GM19372 (cell line): ENCODE measurements around the gene PHF1.
A peak's percentile ranks its signal among the peaks of the same experiment; 100 is the strongest.
"Not testable (repeated sequence)": the region's sequence is repeated elsewhere in the genome, so short reads cannot be mapped to it uniquely, and the experiment has no call there.

Experiments
- ATAC-seq: cut with Tn5 transposase; IDR thresholded peaks from one replicate; pipeline ENCODE4 v1.9.1; 2021; ENCODE audit warnings: mild to moderate bottlenecking, low read depth, moderate library complexity; ENCODE audit not compliant: unreplicated experiment

PHF1 gene

DNA sequence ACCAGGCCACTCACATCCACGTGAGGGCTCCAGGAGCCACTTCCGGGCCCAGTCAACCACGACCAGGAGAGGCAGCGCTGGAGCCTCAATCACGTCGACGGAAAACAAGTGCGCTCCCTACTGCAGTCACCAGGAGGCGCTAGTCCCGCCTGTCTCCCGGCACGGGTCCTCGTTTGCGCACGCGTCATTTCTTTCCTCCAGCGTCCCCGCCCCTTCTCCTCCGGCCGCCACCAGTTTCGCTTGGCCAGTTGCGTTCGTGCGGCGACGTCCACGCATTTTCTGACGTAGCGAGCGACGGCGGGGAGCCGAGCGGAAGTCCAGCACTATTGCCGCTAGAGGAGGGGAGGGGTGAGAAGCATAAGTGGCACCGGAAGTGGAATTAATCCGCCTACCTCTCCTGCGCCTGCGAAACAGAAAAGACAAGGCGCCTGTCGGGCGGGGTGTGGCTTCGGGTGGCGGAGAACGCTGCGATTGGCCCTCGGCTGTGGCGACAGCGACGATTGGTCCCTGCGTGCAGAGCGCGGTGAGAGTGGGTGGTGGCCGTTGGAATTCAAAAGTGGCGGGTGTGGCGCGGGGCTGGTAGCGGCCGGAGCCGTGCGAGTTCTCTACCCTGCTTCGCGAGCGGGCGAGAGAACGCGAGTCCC, 19.4 kb upstream of the PHF1 start, which contains the start of gene KIFC1:
Gene KIFC1, plus strand, starts transcription at position 546 of the 644 bp plus-strand sequence. CDS start 163 bp downstream, outside the sequence.
- ATAC-seq, result peak; percentile 83

DNA sequence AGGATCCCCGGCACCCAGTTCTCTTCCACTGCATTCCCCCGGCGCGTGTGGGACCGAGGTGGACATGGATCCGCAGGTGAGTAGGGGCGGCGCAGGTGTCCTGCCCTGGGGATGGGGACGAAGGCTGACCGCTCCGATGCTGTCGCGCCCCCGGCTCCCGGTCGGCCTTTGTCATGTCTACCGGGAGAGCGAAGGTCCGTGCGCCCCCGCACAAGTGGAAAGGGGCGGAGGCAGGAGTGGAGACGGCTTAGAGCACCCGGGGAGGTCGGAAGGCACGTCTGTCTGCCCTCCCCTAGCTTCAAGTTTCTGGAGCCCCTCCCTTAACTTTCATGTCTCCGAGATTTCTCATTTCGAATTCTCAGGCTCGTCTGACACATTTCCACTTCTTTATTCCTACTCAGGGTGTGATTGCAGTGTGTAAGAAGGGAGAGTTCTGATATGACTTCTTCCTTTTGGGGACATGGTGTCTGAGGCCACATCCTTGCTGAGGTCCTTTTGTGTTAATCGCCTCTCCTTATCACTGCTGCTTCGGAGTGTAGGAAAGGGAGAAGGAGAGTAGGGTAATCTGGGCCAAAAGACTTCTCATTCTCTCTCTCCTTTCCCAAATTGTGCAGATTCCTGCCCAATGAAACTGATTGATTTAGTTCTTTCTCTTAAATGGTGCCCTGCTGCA, 18.8 kb upstream of the PHF1 start:
- peak; percentile 12 for ATAC-seq

DNA sequence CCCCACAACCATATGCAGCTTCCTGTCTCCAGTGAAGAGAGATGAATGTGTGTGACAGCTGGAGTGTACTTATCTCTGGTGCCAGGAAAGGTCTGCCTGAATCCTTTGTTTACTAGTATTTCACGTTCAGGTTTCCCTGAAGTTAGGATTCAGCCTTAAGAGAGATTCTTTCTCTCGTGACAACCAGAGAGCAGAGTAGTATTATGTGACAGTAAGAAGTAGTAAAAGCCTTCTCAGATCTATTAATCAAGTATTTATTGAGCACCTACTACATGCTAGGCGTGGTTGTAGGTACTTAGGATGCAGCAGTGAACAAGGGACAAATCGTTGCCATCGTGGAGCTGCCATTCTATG, 18.2 kb upstream of the PHF1 start:
- ATAC-seq, result no peak

DNA sequence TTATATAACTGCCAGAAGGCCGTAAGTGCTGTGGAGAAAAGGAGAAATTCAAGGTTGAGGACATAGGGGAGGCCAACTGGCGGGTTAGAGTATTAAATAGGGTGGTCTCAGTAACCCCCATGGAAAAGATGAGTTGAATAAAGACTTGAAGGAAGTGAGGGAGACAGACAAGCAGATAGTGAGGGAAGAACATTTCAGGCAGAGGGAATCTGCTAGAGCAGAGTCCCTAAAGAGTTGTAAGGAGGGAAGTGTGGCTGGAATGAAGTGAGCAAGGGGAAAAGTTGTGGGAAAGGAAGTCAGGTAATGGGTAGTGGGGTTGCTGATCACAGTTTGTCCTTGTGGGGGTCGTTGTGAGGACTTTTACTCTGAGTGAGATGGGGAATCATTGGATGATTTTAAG, 17.8 kb upstream of the PHF1 start:
- ATAC-seq, result no peak

DNA sequence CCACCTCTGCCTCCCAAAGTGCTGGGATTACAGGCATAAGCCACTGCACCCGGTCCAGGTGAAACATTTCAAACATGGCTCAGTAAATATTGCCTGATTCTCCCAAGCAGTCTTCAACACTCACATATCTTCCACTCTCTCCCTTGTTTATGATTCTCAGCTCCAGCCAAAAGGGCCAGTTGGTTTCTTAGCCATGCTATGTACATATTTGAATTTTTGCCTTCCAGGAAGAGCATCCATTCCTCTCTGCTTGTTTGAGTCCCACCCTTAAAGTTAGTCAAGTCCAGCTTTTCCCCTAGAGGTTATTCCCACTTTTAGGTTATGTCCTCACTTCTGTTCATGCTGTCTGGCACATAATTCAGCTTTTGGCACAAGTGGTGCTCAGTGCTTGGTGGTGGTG, 13.3 kb upstream of the PHF1 start:
- no peak for ATAC-seq

DNA sequence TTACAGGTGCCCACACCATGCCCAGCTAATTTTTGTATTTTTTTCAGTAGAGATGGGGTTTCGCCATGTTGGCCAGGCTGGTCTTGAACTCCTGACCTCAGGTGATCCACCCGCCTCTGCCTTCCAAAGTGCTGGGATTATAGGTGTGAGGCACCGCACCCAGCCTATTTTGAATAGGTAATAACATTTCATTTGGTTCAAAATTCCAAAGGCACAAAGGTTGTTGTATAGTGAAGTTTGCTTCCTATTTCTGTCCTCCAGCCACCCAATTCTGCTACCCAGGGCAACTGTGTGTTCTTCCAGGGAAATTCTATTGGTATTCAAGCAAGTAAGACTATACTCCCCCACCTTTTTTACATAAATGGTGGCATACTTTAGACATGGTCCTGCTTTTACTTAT, 12.2 kb upstream of the PHF1 start:
- ATAC-seq, result not testable (repeated sequence)

DNA sequence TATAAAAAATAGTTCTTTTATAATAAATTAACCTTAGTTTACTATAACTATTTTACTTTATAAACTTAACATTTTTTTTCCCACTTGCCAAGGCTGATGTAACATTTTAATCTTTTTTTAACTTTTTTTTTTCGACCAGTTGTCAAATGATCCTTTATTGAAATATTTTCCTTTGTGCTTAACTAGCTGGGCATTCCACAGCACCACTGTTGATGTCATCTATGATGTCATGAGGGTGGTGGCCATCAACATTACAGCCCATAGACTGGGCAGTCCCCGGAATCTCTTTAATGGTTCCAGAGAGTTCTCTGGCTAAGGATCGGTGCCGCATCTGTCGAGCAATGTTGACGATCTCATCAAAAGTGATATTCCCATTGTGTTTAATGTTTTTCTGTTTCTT, 10.9 kb upstream of the PHF1 start:
- not testable (repeated sequence) for ATAC-seq

DNA sequence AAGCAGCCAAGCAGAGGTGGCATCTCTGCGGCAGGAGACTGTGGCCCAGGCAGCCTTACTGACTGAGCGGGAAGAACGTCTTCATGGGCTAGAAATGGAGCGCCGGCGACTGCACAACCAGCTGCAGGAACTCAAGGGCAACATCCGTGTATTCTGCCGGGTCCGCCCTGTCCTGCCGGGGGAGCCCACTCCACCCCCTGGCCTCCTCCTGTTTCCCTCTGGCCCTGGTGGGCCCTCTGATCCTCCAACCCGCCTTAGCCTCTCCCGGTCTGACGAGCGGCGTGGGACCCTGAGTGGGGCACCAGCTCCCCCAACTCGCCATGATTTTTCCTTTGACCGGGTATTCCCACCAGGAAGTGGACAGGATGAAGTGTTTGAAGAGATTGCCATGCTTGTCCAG, 5.9 kb upstream of the PHF1 start:
- no peak for ATAC-seq

DNA sequence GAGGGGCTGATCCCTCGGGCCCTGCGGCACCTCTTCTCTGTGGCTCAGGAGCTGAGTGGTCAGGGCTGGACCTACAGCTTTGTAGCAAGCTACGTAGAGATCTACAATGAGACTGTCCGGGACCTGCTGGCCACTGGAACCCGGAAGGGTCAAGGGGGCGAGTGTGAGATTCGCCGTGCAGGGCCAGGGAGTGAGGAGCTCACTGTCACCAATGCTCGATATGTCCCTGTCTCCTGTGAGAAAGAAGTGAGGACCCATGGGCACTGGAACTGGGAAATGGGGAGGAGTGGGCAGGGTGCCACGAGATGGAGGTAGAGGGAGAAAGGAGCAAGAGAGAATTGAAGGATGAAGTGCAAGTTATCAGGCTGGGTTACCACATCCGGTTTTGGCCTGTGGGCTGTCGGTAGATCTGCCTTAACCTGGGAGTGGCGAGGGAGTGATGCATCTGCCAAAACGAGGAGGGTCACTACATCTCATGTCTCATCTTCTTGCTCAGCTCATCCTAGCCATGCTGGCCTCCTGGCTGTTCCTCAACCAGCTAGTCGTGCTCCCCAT, 5.4 kb upstream of the PHF1 start:
- no peak for ATAC-seq

DNA sequence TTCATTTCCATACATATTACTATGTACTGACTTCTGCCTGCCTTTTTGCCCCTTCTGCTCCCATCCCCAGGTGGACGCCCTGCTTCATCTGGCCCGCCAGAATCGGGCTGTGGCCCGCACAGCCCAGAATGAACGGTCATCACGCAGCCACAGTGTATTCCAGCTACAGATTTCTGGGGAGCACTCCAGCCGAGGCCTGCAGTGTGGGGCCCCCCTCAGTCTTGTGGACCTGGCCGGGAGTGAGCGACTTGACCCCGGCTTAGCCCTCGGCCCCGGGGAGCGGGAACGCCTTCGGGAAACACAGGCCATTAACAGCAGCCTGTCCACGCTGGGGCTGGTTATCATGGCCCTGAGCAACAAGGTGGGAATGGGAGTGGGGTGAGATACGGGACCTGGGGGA, 4.7 kb upstream of the PHF1 start:
- ATAC-seq, result no peak

DNA sequence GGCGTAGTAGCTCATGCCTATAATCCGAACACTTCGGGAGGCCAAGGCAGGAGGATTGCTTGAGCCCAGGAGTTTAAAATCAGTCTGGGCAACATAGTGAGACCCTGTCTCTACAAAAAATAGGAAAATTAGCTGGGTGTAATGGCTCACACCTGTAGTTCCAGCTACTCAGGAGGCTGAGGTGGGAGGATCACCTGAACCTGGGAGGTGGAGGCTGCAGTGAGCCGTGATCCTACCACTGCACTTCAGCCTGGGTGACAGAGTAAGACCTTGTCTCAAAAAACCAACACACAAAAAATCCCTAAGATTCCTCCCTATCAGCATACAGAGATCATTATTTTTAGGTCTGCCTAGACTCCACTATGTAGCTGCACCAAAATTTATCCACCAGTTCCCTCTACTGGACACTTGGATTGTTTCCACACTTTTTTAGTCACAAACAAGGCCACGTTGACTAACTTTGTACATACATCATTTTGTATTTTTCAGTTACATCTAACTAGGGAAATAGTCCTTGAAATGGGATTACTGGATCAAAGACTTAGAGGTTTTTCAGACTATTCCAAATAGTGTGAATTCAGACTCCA, 3.6 kb upstream of the PHF1 start:
- ATAC-seq, result no peak

DNA sequence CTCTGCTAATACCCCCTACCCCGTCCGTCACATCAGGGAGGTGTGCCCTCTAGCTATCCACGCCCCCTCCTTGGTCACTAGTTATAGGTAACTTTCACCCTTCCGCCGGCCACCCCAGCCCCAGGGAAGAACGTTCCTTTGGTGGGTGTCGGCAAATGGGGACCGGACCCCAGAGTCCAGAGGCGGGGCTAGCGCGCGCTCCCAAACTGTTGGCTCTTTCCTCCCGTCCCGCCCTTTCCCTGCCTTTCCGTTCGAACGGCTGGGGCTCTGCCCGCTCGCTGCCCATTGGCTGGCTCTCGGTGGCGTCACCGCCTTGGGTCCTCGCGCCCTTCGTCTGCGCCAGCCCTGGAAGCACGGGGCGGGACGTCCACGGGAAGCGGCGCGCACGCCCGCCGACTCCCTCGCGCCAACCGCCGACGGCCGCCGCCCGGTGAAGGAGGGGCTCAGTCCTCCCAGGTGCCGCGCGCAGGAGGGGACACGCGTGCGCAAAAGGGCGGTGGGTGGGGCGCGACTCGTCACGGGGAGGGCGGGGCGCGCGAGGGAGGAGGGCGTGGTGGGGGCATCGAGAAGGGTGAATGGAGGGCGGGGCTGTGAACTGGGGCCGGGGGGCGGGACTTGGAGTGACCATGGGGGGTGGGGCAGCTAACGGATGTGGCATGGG, 634 bp upstream of the PHF1 start:
- ATAC-seq, result peak; percentile 80

DNA sequence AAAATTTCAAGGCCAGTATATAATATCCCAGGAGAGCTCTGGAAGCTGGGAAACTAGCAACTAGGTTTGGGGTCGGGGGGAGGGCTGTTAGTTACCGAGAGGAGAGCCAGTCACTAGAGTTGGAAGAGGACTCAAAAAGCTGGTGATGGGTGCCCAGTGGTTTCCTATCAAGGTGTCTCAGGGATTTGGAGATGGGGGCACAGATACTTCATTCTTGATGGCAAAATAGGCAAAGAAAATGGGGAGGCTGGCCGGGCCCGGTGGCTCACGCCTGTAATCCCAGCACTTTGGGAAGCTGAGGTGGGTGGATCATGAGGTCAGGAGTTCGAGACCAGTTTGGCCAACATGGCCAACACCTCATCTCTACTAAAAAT, 805 bp downstream of the PHF1 start:
- ATAC-seq, result no peak

DNA sequence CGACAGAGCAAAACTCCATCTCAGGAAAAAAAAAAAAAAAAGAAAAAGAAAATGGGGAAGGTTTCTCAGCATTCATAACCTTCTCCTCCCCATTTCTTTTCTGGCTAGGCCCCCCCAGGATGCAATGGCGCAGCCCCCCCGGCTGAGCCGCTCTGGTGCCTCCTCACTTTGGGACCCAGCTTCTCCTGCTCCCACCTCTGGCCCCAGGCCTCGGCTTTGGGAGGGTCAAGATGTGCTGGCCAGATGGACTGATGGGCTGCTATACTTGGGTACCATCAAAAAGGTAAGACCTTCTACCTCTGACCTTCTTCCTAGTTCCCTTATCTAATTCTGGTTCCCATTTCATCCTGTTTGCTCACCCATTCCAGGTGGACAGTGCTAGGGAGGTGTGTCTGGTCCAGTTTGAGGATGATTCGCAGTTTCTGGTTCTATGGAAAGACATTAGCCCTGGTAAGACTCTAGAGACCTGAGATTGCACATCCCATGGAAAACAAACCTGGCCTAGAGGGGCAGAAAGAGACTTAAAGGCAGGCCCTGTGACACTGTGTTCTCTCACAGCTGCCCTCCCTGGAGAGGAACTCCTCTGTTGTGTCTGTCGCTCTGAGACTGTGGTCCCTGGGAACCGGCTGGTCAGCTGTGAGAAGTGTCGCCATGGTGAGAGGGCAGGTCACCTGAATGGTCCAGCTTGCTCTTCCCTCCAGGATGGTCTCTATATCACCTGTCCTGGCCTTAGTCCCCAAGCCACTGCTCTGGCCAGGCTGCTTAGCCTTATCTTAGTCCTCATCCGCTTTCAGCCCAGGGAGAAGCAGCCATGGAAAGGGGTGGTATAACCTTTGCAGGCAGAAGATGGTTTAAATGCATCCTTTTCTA, 1.6 kb downstream of the PHF1 start:
- no peak for ATAC-seq

DNA sequence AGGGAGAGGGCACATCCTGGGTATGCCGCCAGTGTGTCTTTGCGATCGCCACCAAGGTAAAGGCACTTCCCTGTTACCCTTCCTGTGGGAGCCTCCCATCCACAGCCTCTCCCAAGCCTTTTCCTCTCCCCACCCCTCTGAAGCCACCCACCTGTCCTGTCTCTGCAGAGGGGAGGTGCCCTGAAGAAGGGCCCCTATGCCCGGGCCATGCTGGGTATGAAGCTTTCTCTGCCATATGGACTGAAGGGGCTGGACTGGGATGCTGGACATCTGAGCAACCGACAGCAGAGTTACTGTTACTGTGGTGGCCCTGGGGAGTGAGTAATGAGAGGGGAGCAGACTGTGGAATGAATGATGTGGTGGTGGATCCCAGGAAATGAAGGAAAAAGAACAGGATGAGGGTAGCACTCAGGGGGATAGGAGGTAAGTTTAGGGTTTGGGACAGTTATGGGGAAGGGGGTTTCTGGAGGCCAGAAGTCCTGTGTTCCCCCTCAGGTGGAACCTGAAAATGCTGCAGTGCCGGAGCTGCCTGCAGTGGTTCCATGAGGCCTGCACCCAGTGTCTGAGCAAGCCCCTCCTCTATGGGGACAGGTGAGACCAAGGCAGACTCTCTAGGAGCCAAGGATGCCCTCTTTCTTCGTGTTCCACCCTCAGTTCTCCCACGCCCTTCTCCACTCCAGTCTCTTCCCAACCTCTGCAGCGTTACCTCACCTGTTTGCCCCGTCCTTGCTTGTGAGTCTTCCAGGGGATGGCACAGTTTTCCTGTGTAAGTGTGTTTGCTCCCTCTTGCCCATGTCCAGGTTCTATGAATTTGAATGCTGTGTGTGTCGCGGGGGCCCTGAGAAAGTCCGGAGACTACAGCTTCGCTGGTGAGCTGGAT, 2.7 kb downstream of the PHF1 start:
- no peak for ATAC-seq

DNA sequence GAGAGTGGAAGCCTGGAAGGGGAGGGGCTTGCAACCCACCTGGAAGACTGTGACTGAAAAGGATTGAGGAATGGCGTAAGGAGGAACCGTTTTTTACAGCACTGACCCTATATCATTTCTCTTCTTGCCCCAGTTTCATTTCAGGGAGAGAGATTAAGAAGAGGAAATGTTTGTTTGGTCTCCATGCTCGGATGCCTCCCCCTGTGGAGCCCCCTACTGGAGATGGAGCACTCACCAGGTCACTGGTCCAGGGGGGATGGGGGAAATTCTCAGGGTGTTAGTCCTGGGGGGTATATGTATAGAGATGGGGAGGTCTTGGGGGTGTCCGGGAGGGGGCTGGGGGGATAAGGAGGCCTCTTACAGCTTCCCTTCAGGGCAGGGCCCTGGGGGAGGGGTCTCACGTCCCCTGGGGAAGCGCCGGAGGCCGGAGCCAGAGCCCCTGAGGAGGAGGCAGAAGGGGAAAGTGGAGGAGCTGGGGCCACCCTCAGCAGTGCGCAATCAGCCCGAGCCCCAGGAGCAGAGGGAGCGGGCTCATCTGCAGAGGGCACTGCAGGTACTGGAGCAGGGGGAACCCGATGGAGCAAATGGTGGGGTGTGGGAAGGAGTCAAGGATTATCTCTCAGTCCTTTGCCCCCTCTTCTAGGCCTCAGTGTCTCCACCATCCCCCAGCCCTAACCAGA, 3.9 kb downstream of the PHF1 start:
- ATAC-seq, result no peak

DNA sequence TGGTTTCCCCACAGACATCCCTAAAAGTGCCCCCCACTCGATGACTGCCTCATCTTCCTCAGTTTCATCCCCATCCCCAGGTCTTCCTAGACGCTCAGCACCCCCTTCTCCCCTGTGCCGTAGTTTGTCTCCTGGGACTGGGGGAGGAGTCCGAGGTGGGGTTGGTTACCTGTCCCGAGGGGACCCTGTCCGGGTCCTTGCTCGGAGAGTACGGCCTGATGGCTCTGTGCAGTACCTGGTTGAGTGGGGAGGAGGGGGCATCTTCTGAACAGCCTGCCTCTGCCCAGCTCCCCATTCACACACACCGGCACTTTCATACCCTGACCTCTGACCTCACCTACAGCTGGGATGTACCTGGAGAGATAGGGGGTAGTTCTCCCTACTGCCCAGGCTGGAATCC, 5.0 kb downstream of the PHF1 start:
- no peak for ATAC-seq

DNA sequence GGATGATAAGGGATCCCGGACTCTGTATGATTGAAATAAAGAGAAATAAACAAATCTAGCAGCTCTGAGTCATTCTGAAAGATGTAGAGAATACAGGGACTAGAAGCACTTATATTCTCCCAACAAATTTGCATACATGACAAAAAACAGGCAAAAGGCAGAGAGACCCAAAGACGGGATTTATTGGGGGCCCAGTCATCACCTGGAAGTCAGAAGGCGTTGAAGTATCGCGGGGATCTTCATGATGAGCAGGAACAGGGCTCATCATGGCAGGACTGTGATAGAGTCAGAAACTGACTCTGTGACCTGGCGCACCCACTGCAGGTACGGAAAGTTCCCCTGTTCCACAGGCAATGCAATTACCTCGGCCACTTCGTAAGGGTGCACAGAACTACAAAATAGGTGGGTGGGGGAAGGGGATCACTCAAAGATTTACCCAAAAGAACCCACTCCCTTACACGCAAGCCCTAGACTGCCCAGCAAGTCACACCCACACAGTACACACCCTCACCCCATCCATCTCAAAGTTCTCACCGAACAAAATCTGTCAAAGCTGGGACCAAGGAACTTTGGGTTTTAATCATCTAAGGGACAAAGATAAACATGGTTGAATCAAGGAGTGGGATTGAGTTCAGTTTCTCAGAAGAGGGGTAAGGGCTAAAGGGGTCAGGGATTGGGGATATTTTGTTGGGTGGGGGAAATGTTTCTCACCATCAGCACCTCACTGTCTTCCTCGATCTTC, 5.7 kb downstream of the PHF1 start:
- no peak for ATAC-seq
